Dedifferentiated amniotic fluid mesenchymal stem cell (primary cell): Measurements from ENCODE around the gene BCL2A1.
A peak's percentile ranks its signal among the peaks of the same experiment; 100 is the strongest.
"Not testable (repeated sequence)": the region's sequence is repeated elsewhere in the genome, so short reads cannot be mapped to it uniquely, and the experiment has no call there.

ENCODE experiments used
- DNase-seq: peaks from one replicate; pipeline ENCODE4 v3.0.0-alpha.2; 2016; ENCODE audit errors: extremely low spot score

Gene BCL2A1

DNA sequence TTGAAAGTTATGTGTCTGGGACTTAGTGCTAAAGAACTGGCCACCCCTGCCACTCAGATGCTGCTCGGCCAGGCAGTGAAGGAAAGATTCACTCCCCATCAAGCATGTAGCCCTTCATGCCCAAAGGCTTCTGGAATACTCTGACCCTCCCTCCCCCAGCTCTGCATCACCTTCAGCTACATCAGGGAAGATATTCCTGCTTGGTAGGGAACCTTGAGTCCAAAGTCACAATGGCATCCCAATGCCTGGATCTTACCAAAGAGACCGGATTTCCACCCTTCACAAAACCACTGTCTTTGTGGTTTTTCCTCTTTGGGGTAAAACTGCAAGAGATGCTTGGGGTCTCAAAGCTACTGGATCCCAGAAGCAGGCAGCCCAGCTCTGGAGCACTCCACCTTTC lies 18.2 kb upstream of the BCL2A1 start:
- DNase-seq: no peak

- DNase-seq: no peak
Observed at GRCh38 chr15:79988448-79989117, 17.6 kb upstream of the BCL2A1 start.

GRCh38 chr15:79987969-79988368 lies 17.0 kb upstream of the BCL2A1 start:
- no peak for DNase-seq

GRCh38 chr15:79987569-79987955 lies 16.6 kb upstream of the BCL2A1 start:
- DNase-seq: no peak

DNA sequence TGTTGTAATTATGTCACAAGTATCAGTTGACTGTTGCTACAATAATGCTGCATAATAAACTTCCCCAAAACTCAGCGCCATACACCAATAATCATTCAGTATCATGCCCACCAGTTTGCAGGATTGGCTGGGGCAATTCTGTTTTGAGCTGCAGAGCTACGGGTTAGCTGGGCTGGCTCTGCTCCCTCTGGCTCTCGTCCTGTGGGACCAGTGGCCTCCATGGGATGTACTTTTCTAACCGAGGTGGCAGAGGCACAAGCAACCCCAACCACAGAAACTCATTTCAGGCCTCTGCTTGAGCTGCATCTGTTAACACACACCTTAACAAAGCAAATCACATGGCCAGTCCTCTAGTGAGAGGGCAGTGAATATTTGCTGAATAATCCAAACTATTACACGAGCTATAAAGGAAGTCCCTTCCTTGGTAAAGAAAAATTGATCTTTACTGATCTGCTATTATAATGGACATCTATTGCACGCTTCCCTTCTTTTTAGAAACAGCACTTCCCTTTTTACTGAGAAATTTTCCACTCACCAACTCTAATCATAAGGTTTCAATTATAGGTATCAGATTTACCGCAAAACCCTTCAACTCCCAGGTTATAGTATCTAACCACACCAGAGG lies 10.9 kb upstream of the BCL2A1 start:
- DNase-seq: no peak

DNA sequence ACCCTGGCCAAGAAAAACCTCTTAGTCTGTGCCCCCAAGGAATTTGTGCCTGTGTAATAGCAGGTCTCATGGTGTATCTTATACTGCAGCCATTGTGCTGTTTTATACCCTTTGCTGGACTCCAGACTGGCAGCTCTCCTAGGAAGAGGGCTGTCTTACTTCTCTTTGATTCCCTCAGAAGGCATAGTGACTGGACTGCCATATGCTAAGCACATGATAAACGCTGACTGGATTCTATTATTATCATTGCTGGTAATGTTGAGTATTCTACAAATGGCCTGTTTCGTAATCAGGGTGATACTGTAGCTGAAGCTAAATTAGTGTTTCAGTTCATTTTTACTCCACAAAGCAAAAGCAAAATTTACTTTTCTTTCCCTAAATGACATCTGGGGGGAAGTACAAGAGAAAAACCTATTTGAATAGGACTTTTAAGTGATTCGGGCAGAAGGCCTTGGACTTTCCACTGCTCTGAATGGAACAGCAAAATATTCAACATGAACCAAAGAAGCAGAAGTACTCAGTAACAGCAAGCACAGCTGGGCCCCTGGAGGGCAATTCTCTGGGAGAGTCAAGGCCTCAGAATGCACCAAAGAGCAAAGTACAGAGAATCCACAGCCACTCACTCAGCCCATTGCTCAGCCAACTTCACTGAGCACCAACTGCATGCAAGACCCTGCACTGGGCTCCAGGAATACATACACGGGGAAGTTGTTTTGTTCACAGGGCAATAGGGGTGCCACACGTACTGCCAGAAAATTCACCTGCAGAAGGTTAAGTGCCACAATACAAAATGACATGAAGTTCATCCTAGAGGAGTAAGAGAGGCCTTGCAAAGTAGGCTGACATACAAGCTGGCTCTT lies 7.9 kb upstream of the BCL2A1 start:
- peak; percentile 33 for DNase-seq

DNA sequence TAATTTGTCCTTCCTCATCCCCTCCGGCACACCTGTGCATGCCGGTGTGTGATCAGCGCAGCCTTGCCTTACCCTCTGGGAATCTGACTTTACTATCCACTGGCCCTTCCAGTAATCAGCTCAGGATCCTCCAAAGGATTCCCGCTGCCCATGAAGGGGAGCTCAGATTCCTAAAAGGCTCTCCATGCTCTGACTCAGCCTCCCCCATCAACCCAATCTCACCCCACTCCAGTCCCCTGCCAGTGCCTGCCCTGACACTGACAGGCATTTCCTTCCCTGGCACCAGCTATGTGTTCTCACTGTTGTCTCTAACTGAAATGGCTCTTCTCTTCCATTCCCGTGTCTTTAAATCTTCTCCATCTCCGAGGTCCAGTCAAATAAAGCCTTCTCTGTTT lies 7.3 kb upstream of the BCL2A1 start:
- DNase-seq: no peak

- no peak for DNase-seq
Observed at GRCh38 chr15:79977431-79978054, 6.5 kb upstream of the BCL2A1 start.

- DNase-seq: no peak
Observed at GRCh38 chr15:79973456-79974195, 2.6 kb upstream of the BCL2A1 start.

DNA sequence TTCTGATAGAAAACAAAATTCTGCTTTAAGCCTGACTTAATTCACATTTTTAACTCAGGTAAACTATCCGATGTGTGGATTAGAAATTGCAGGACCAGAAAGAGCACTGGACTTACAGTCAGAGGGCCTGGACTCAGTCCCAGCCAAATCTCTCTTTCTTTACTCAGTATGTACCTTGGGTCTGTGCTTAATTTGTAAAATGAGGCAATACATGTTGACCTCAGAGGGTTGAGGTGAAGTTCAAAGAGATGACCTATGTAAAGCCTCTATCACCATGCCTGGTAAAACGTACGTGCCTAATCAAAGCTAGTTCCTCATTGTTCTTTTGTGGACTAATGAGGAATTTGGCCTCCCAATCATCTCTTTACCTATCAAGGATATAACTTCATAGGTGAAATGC lies 1.9 kb upstream of the BCL2A1 start:
- DNase-seq: no peak

DNA sequence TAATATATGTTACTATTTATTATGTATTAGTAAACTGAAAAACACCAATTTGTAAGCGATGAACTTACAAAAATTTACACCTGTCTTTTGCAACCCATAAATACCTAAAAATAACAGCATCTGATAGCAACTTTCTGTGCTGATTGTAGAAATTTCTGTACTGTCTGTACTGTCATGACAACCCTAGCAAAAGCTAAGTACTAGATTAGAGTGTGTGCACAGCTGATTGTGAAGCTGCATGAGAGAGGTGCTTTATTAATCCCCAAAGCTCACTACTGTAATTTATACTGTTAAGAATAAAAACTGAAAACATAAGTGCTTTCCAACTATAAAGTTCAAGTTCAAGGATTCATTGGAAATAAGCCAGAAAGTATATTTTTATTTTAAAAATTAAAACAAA lies 815 bp downstream of the BCL2A1 start:
- no peak for DNase-seq

DNA sequence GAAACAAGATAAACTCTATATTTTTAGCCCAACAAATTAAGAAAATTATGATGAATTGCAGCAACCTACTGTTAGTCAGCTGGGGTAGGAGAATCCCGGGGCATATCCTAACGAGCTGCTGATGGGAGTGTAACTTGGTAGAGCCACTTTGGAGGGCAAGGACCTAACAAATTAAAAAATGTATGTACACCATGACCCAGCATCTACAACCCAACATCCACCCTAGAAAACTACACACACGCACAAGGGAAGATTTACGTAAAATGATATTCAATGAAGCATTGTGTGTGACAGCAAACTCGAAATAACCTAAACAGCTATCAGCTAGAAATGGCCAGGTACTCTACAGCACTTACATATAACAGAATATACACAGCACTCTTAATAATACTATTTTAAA lies 1.9 kb downstream of the BCL2A1 start:
- no peak for DNase-seq

- DNase-seq: no peak
Observed at GRCh38 chr15:79967298-79968182, 3.5 kb downstream of the BCL2A1 start.

GRCh38 chr15:79966634-79967297 lies 4.2 kb downstream of the BCL2A1 start:
- DNase-seq: no peak

DNA sequence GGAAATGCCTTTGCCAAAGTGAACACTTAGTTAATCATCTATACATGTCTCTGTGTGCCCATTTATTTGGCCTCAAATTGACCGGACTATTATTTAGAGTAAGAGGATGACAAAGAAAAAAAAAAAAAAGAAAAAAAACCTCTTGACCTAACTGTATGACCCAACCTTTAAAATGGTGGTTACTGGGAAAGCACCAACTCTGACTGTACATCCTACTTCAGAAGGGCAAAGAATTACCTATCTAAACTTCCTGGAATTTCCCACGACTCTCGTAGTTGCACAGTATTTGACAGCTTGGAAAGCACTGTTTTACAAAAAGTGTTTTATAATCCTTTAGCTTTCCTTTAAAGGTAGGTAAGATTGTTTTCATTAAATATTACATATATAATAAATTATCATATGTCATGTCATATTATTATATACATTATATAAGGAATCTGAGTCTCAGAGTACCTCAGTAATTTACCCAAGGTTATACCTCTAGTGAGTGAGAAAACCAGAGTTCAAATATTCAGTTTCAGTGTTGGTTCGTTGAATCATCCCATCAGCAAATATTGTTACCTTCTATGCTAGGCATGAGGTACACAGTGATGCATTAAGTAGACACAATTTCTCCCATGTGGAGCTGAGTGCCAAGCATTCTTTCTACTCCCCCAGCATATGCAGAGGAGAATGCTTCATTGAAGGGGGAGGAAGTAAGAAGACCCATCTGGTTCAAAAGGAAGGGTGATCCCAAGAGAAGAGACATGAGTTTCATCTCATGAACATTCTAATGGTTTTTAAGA lies 5.0 kb downstream of the BCL2A1 start:
- DNase-seq: no peak

GRCh38 chr15:79964232-79964805 lies 6.7 kb downstream of the BCL2A1 start:
- no peak for DNase-seq

GRCh38 chr15:79962921-79963320 lies 8.1 kb downstream of the BCL2A1 start:
- not testable (repeated sequence) for DNase-seq

GRCh38 chr15:79962178-79962577 lies 8.8 kb downstream of the BCL2A1 start:
- DNase-seq: no peak
